Stimulated activated CD8-positive, alpha-beta memory T cell treated with anti-CD3 and anti-CD28 coated beads, Interleukin-4, amount 100 ng/mL, for 1 hour (primary cell): ENCODE results near the gene TMEM45B.

Experiments
- DNase-seq, 2 donors: peaks; one replicate each; pipeline ENCODE4 v3.0.0-alpha.2; 2020; ENCODE audit warnings: low read depth in 2 of 2, low spot score in 1 of 2

Gene TMEM45B

DNA sequence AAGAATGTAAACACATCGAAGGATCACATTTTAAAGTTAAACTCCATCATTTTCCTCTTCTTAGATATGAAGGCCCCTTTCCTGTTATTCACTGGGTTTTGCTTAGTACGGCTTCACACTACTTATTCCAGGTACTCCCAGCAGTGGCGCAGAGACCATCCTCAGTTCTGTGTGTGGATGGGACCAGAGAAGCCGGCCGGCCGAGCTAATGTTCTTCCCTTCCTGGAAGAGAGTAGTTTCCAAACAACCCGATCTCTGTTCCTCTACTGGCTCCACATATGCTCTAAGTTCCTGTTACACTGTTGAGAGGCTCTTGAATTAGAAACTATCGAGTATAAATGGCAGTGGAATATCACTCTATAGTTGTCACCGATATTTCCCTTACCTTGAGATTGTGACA, 80.4 kb downstream of the TMEM45B start:
- DNase-seq = no peak

DNA sequence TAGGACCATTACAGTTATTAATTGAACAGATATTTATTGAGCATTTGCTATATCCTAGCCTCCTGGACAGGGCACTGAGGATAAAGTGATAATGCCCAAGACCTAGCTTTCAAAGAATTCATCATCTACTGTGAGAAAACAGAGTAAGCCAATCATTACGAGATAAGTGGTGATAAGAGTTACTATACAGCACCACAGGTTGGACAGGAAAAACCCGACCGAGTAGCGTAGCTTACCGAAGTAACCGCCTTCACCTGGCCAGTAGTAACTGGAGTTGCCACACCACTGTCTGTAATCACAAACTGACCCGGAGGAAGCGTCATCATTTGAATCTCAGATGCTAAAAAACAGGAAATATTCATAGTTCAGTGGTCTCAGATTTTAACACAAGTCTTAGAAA, 89.8 kb downstream of the TMEM45B start:
- DNase-seq = no peak
